ENCODE measurements around the gene FXYD2. TPM values are rescaled to one million over a fixed set of nuclear protein-coding genes. Genes with fewer than 3 reads are reported as not detected.

The FXYD2 gene
- total RNA-seq, 4 donors from 2014 or later = not detected

GRCh38 chr11:117826832-117827231 lies 2.3 kb upstream of the FXYD2 start:
- peaks cover 36% of the 10 kb centered on the region for H3K4me1 ChIP-seq
- H3K4me3 ChIP-seq = no peak overlapping the region
- no peaks in the 10 kb centered on the region for H3K36me3 ChIP-seq
- H3K9me3 ChIP-seq = no peaks in the 10 kb centered on the region
- 87% methylated on average over 3 of the region's 3 CpGs for WGBS
- DNase-seq (ENCODE audit: low spot score in 2 of 2) = peak in 1 of 2 donors; percentile 53
- H3K27ac ChIP-seq = no peak overlapping the region
- peaks cover 5% of the 10 kb centered on the region for H3K27me3 ChIP-seq
- TF ChIP-seq EP300 (IDR thresholded peaks at IDR 0.05) (no peak), POLR2A (IDR thresholded peaks at IDR 0.05) (no peak), POLR2AphosphoS5 (IDR thresholded peaks at IDR 0.05) (no peak), CTCF (IDR thresholded peaks at IDR 0.05) (no peak)

GRCh38 chr11:117826190-117826570 lies 1.6 kb upstream of the FXYD2 start:
- H3K9me3 ChIP-seq = no peaks in the 10 kb centered on the region
- H3K27ac ChIP-seq = no peak overlapping the region
- H3K27me3 ChIP-seq = peaks cover 5% of the 10 kb centered on the region
- WGBS = 49% methylated on average over 10 of the region's 10 CpGs
- H3K36me3 ChIP-seq = no peaks in the 10 kb centered on the region
- TF ChIP-seq POLR2AphosphoS5 (IDR thresholded peaks at IDR 0.05) (no peak), EP300 (IDR thresholded peaks at IDR 0.05) (no peak), CTCF (IDR thresholded peaks at IDR 0.05) (no peak), POLR2A (IDR thresholded peaks at IDR 0.05) (no peak)
- H3K4me1 ChIP-seq = peaks cover 36% of the 10 kb centered on the region
- H3K4me3 ChIP-seq = no peak overlapping the region
- peak; percentile 47 to 48 for DNase-seq (ENCODE audit: low spot score in 2 of 2)

GRCh38 chr11:117825538-117826189 lies 1.1 kb upstream of the FXYD2 start:
- DNase-seq (ENCODE audit: low spot score in 2 of 2) = peak; percentile 40 to 44
- no peaks in the 10 kb centered on the region for H3K9me3 ChIP-seq
- WGBS = 96% methylated on average over 7 of the region's 8 CpGs
- H3K27me3 ChIP-seq = peaks cover 5% of the 10 kb centered on the region
- no peak overlapping the region for H3K4me3 ChIP-seq
- H3K4me1 ChIP-seq = peaks cover 36% of the 10 kb centered on the region
- TF ChIP-seq POLR2AphosphoS5 (IDR thresholded peaks at IDR 0.05) (no peak), EP300 (IDR thresholded peaks at IDR 0.05) (no peak), POLR2A (IDR thresholded peaks at IDR 0.05) (no peak), CTCF (IDR thresholded peaks at IDR 0.05) (no peak)
- no peak overlapping the region for H3K27ac ChIP-seq
- H3K36me3 ChIP-seq = no peaks in the 10 kb centered on the region

- peak; percentile 73 to 79 for DNase-seq (ENCODE audit: low spot score in 2 of 2)
- TF ChIP-seq POLR2A (IDR thresholded peaks at IDR 0.05) (no peak), EP300 (IDR thresholded peaks at IDR 0.05) (no peak), CTCF (IDR thresholded peaks at IDR 0.05) (no peak), POLR2AphosphoS5 (IDR thresholded peaks at IDR 0.05) (no peak)
- H3K27ac ChIP-seq = peak overlapping the region; percentile 58
- peaks cover 5% of the 10 kb centered on the region for H3K27me3 ChIP-seq
- 46% methylated on average over 13 of the region's 13 CpGs for WGBS
- no peaks in the 10 kb centered on the region for H3K9me3 ChIP-seq
- peaks cover 34% of the 10 kb centered on the region for H3K4me1 ChIP-seq
- no peak overlapping the region for H3K4me3 ChIP-seq
- H3K36me3 ChIP-seq = no peaks in the 10 kb centered on the region
These were observed 561 bp downstream of the FXYD2 start for GRCh38 chr11:117823946-117824420.

GRCh38 chr11:117823294-117823945 lies 1.1 kb downstream of the FXYD2 start:
- Histone ChIP-seq H3K4me3 (no peak overlapping the region), H3K9me3 (no peaks in the 10 kb centered on the region), H3K27ac (peak overlapping the region; percentile 58), H3K27me3 (peaks cover under 1% of the 10 kb centered on the region), H3K36me3 (no peaks in the 10 kb centered on the region), H3K4me1 (peaks cover 30% of the 10 kb centered on the region)
- WGBS = 69% methylated on average over 5 of the region's 18 CpGs
- peak in 1 of 2 donors; percentile 64 for DNase-seq (ENCODE audit: low spot score in 2 of 2)
- TF ChIP-seq POLR2A (IDR thresholded peaks at IDR 0.05) (no peak), EP300 (IDR thresholded peaks at IDR 0.05) (no peak), POLR2AphosphoS5 (IDR thresholded peaks at IDR 0.05) (no peak), CTCF (IDR thresholded peaks at IDR 0.05) (no peak)

Data from suprapubic skin (tissue), 4 donors.